ENCODE results near the gene CCDC78.

GRCh38 chr16:772959-773358 lies 46.7 kb upstream of the CCDC78 start:
- TF ChIP-seq CTCF (IDR thresholded peaks at IDR 0.05), result no peak
- no peak for TF ChIP-seq POLR2AphosphoS5 (IDR thresholded peaks at IDR 0.05)

Data from transverse colon (tissue), 4 donors.